ENCODE measurements around the gene UBE2Q1.

DNA sequence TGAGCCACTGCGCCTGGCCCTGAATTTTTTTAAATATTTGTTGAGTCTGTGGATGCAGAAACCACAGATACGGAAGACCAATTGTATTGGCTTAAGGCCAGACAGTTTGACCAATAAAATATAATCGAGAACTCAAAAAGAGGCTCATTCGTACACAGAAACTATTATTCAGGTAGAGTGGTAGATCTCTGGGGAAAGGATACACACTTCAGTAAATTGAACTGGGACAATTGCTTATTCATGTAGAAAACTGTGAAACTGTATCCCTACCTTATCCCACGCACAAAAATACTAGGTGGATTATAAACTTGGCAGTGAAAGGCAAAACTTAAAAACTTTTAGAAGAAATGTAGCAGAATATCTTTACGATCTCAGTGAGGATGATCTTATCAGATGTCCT is 31.3 kb downstream of the UBE2Q1 start:
- TF ChIP-seq, protein P1, sequence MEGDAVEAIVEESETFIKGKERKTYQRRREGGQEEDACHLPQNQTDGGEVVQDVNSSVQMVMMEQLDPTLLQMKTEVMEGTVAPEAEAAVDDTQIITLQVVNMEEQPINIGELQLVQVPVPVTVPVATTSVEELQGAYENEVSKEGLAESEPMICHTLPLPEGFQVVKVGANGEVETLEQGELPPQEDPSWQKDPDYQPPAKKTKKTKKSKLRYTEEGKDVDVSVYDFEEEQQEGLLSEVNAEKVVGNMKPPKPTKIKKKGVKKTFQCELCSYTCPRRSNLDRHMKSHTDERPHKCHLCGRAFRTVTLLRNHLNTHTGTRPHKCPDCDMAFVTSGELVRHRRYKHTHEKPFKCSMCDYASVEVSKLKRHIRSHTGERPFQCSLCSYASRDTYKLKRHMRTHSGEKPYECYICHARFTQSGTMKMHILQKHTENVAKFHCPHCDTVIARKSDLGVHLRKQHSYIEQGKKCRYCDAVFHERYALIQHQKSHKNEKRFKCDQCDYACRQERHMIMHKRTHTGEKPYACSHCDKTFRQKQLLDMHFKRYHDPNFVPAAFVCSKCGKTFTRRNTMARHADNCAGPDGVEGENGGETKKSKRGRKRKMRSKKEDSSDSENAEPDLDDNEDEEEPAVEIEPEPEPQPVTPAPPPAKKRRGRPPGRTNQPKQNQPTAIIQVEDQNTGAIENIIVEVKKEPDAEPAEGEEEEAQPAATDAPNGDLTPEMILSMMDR (IDR thresholded peaks at IDR 0.05; ENCODE audit: control extremely low read depth in 1 of 3, insufficient read depth in 1 of 3, low read depth in 1 of 3, low read length in 3 of 3) = no peak
- TF ChIP-seq CREB1 (IDR thresholded peaks at IDR 0.05) = no peak
- no peak for TF ChIP-seq MAFK (IDR thresholded peaks at IDR 0.05; ENCODE audit: low read depth, low read length)
- TF ChIP-seq, protein P2, sequence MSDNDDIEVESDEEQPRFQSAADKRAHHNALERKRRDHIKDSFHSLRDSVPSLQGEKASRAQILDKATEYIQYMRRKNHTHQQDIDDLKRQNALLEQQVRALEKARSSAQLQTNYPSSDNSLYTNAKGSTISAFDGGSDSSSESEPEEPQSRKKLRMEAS (IDR thresholded peaks at IDR 0.05) = no peak
- no peak for TF ChIP-seq RAD21 (IDR thresholded peaks at IDR 0.05 in 1 of 2, conservative IDR thresholded peaks at IDR 0.05 in 1 of 2; ENCODE audit: low read depth in 2 of 2, low read length in 2 of 2)
- TF ChIP-seq NRF1 (IDR thresholded peaks at IDR 0.05; ENCODE audit: low read depth, low read length) = no peak

Data from H1 (cell line).